GM12878 (cell line): ENCODE data around the gene ZNF511. TPM values are rescaled to one million over a fixed set of nuclear protein-coding genes. Genes with fewer than 3 reads are reported as not detected.

ENCODE experiments used
- ATAC-seq: fragments of 200-7000 bp; cut with Tn5 transposase; 3 replicates; pipeline ENCODE4 v1.9.1; 2020; ENCODE audit warnings: mild to moderate bottlenecking, moderate library complexity
- BruUV-seq: library from RNA; stranded (reverse); fragments of 400-500 nt; replicated peaks from 2 replicates; lab custom pipeline; 2021; lab: Mats Ljungman, UMichigan
- CTCF ChIA-PET: fragments of 300-600 bp; sonication (Branson Sonifier 250); formaldehyde crosslinking; extraction: SDS; loops from one replicate; lab custom pipeline; 2021; ENCODE audit warnings: inconsistent platforms; lab: Yijun Ruan, JAX
- POLR2A ChIA-PET: fragments of 350-600 bp; formaldehyde crosslinking; extraction: SDS; loops from one replicate; lab custom pipeline; 2021; ENCODE audit warnings: inconsistent platforms; lab: Charles Lee
- RAD21 ChIA-PET: fragments of 300-600 bp; sonication (Branson Sonifier 250); formaldehyde crosslinking; loops from one replicate; lab custom pipeline; 2023; ENCODE audit warnings: antibody characterized with exemption; ENCODE audit not compliant: unreplicated experiment; lab: Charles Lee
- SMC1A ChIA-PET: fragments of 300-600 bp; sonication (Branson Sonifier 250); formaldehyde crosslinking; loops from one replicate; lab custom pipeline; 2023; ENCODE audit not compliant: unreplicated experiment, uncharacterized antibody; lab: Charles Lee
- DNase-seq: peaks from one replicate; pipeline ENCODE4 v3.0.0-alpha.2; 2011; ENCODE audit warnings: low read depth, low spot score
- FAIRE-seq: peaks from 3 replicates; lab custom pipeline; 2011; peaks lifted over from hg19 to GRCh38; lab: Jason Lieb, UNC
- H2AFZ ChIP-seq: 2 replicates; pipeline ENCODE4 v1.6.0; 2011; ENCODE audit warnings: low read depth, low read length, control low read depth; ENCODE audit not compliant: control insufficient read depth
- H3K27ac ChIP-seq: 2 replicates; pipeline ENCODE4 v1.5.1; 2011; ENCODE audit warnings: control low read depth; ENCODE audit not compliant: control insufficient read depth, insufficient read depth
- H3K27me3 ChIP-seq, 2 experiments: replicated peaks in 1 of 2; 2 replicates each; pipeline versions ENCODE4 v1.6.0 to v1.6.1; 2011; ENCODE audit warnings: low read length in 1 of 2; ENCODE audit not compliant: control insufficient read depth in 2 of 2, insufficient read depth in 2 of 2
- H3K36me3 ChIP-seq, 2 experiments: 2 replicates each; pipeline ENCODE4 v1.5.1; 2011; ENCODE audit warnings: low read length in 1 of 2; ENCODE audit not compliant: control insufficient read depth in 2 of 2, insufficient read depth in 2 of 2
- H3K4me1 ChIP-seq: 2 replicates; pipeline ENCODE4 v1.6.1; 2011; ENCODE audit warnings: mild to moderate bottlenecking, low read length, moderate library complexity, mixed read lengths; ENCODE audit not compliant: control insufficient read depth, insufficient read depth
- H3K4me2 ChIP-seq: 2 replicates; pipeline ENCODE4 v1.6.0; 2011; ENCODE audit warnings: control low read depth; ENCODE audit not compliant: control insufficient read depth, insufficient read depth
- H3K4me3 ChIP-seq: fragments of 200-600 bp; sonication (generic); 2 replicates; pipeline ENCODE4 v1.5.1; 2016
- H3K79me2 ChIP-seq: 2 replicates; pipeline ENCODE4 v1.6.0; 2011; ENCODE audit warnings: low read length; ENCODE audit not compliant: control insufficient read depth, insufficient read depth
- H3K9ac ChIP-seq: 2 replicates; pipeline ENCODE4 v1.8.0; 2011; ENCODE audit warnings: low read length, control low read depth, mixed read lengths; ENCODE audit not compliant: control insufficient read depth, insufficient read depth
- H3K9me3 ChIP-seq: replicated peaks from 3 replicates; pipeline ENCODE4 v1.5.1; 2011; ENCODE audit warnings: mild to moderate bottlenecking, low read length; ENCODE audit not compliant: control insufficient read depth, insufficient read depth
- H4K20me1 ChIP-seq: 2 replicates; pipeline ENCODE4 v1.6.0; 2011; ENCODE audit not compliant: control insufficient read depth, insufficient read depth
- ASH2L ChIP-seq: fragments of 300-600, 200-600 bp; sonication (generic); IDR thresholded peaks from 2 replicates; pipeline ENCODE4 v1.6.1; 2017; ENCODE audit warnings: low read depth, mild to moderate bottlenecking, borderline replicate concordance
- BRCA1 ChIP-seq: IDR thresholded peaks from 2 replicates; pipeline ENCODE4 v1.6.1; 2011; ENCODE audit warnings: low read depth, low read length, improper control_type of control experiment
- CHD2 ChIP-seq: IDR thresholded peaks from 2 replicates; pipeline ENCODE4 v1.6.1; 2011; ENCODE audit warnings: low read depth, low read length, improper control_type of control experiment, borderline replicate concordance
- IRF3 ChIP-seq: fragments of 450-650 bp; IDR thresholded peaks from 2 replicates; pipeline ENCODE4 v1.6.1; 2014; ENCODE audit warnings: mild to moderate bottlenecking
- IRF4 ChIP-seq: IDR thresholded peaks from 2 replicates; pipeline ENCODE4 v1.6.1; 2011; ENCODE audit warnings: low read depth, low read length
- MEF2B ChIP-seq: fragments of 450-650 bp; IDR thresholded peaks from 2 replicates; pipeline ENCODE4 v1.6.1; 2018; ENCODE audit warnings: mild to moderate bottlenecking, moderate library complexity; ENCODE audit not compliant: partially characterized antibody, poor library complexity, severe bottlenecking
- PKNOX1 ChIP-seq: fragments of 450-650 bp; IDR thresholded peaks from 2 replicates; pipeline ENCODE4 v1.6.1; 2016; ENCODE audit warnings: mild to moderate bottlenecking
- POLR2AphosphoS2 ChIP-seq: IDR thresholded peaks from 2 replicates; pipeline ENCODE4 v1.6.1; 2011; ENCODE audit warnings: low read depth, mild to moderate bottlenecking, low read length, improper control_type of control experiment, moderate library complexity
- RAD21 ChIP-seq: IDR thresholded peaks from 2 replicates; pipeline ENCODE4 v1.6.1; 2011; ENCODE audit warnings: mild to moderate bottlenecking, low read depth, low read length, moderate library complexity; ENCODE audit not compliant: insufficient read depth
- RELA ChIP-seq: fragments of 450-650 bp; IDR thresholded peaks from 2 replicates; pipeline ENCODE4 v1.8.0; 2014; ENCODE audit warnings: borderline replicate concordance; ENCODE audit not compliant: partially characterized antibody
- RUNX3 ChIP-seq: IDR thresholded peaks from 2 replicates; pipeline ENCODE4 v1.6.1; 2012; ENCODE audit warnings: low read length, inconsistent platforms
- ZNF622 ChIP-seq: fragments of 450-650 bp; IDR thresholded peaks from 2 replicates; pipeline ENCODE4 v1.6.1; 2017; ENCODE audit warnings: mild to moderate bottlenecking, inconsistent platforms
- ZSCAN29 ChIP-seq: fragments of 450-650 bp; IDR thresholded peaks from 2 replicates; pipeline ENCODE4 v1.6.1; 2017; ENCODE audit warnings: mild to moderate bottlenecking, moderate library complexity
- WGBS: methylation state at CpG from one replicate; pipeline ENCODE4 v1.1.6; 2016; ENCODE audit warnings: low lambda C conversion rate; ENCODE audit not compliant: insufficient replicate concordance, insufficient coverage; ENCODE audit errors: missing lambda C conversion rate; 5-methylcytosine and 5-hydroxymethylcytosine counted together
- in situ Hi-C: fragments of 300-500 bp; cut with MboI; formaldehyde crosslinking; loops from 9 replicates; pipeline ENCODE4 v1.14.3; 2018; ENCODE audit warnings: mixed read lengths
- intact Hi-C: fragments of 100-400 bp; cut with micrococcal nuclease; formaldehyde crosslinking; loops from one replicate; pipeline ENCODE4 v1.14.2; 2022; ENCODE audit not compliant: unreplicated experiment
- polyA plus RNA-seq, 11 experiments: library from polyadenylated mRNA; depleted of rRNA in 4 of 11; unstranded in 6 of 11; stranded (reverse) in 5 of 11; fragments of >200 nt; fragmentation: Nextera tagmentation in 4 of 11; fragmentation: Illumina TruSeq in 1 of 11; extraction: Ambion mirVana in 4 of 11; extraction: Trizol in 1 of 11; gene quantifications; 1 replicate in 1 of 11; 2 replicates in 10 of 11; pipeline versions ENCODE4 v1.2.1 to v1.2.3, GENCODE V29; 2011 to 2016; ENCODE audit warnings: inconsistent platforms in 2 of 11, missing spikeins in 2 of 11, low read depth in 1 of 11
- total RNA-seq, 4 experiments: library from RNA; depleted of rRNA in 3 of 4; stranded (reverse); fragments of >200 nt in 3 of 4; fragmentation: Illumina TruSeq in 1 of 4; extraction: Trizol in 1 of 4; gene quantifications; 2 replicates each; pipeline versions ENCODE4 v1.2.1 to v1.2.3, GENCODE V29; 2013 to 2021
- TF ChIP-seq, protein P1 (sequence below): fragments of 450-650 bp; formaldehyde crosslinking; IDR thresholded peaks from 2 replicates; pipeline ENCODE4 v1.4.0; 2022; ENCODE audit warnings: mild to moderate bottlenecking, moderate library complexity
- TF ChIP-seq, protein P2 (sequence below): fragments of 450-650 bp; IDR thresholded peaks from 2 replicates; pipeline ENCODE4 v1.6.1; 2016; ENCODE audit warnings: mild to moderate bottlenecking

The ZNF511 gene
- total and polyA plus RNA-seq, 10 of the 15 experiments (the other 5 are each of a cell fraction or from before 2014, with no cell fraction given), result 0.58 to 110 (median 32.0) TPM

DNA sequence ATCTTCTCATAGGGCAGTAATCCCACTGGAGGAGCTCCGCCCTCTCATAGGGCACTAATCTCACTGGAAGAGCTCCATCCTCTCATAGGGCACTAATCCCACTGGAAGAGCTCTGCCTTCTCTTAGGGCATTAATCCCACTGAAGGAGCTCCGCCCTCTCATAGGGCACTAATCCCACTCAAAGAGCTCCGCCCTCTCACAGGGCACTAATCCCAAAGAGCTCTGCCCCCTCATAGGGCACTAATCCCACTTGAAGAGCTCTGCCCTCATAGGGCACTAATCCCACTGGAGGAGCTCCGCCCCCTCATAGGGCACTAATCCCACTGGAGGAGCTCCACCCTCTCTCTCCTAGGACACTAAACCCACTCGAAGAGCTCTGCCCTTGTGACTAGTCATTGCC lies 52.5 kb downstream of the ZNF511 start:
- TF ChIP-seq MEF2B (no peak), POLR2AphosphoS2 (no peak), ZSCAN29 (no peak), PKNOX1 (no peak), IRF3 (no peak), IRF4 (no peak), RUNX3 (no peak), BRCA1 (no peak), RAD21 (no peak), RELA (no peak), ZNF622 (no peak), ASH2L (no peak), CHD2 (no peak)
- TF ChIP-seq, protein P1, sequence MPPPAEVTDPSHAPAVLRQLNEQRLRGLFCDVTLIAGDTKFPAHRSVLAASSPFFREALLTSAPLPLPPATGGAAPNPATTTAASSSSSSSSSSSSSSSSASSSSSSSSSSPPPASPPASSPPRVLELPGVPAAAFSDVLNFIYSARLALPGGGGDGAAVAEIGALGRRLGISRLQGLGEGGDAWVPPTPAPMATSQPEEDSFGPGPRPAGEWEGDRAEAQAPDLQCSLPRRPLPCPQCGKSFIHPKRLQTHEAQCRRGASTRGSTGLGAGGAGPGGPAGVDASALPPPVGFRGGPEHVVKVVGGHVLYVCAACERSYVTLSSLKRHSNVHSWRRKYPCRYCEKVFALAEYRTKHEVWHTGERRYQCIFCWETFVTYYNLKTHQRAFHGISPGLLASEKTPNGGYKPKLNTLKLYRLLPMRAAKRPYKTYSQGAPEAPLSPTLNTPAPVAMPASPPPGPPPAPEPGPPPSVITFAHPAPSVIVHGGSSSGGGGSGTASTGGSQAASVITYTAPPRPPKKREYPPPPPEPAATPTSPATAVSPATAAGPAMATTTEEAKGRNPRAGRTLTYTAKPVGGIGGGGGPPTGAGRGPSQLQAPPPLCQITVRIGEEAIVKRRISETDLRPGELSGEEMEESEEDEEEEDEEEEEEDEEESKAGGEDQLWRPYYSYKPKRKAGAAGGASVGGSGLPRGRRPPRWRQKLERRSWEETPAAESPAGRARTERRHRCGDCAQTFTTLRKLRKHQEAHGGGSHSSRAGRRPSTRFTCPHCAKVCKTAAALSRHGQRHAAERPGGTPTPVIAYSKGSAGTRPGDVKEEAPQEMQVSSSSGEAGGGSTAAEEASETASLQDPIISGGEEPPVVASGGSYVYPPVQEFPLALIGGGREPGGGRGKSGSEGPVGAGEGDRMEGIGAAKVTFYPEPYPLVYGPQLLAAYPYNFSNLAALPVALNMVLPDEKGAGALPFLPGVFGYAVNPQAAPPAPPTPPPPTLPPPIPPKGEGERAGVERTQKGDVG (CRISPR knock-in tag), result no peak
- TF ChIP-seq, protein P2, sequence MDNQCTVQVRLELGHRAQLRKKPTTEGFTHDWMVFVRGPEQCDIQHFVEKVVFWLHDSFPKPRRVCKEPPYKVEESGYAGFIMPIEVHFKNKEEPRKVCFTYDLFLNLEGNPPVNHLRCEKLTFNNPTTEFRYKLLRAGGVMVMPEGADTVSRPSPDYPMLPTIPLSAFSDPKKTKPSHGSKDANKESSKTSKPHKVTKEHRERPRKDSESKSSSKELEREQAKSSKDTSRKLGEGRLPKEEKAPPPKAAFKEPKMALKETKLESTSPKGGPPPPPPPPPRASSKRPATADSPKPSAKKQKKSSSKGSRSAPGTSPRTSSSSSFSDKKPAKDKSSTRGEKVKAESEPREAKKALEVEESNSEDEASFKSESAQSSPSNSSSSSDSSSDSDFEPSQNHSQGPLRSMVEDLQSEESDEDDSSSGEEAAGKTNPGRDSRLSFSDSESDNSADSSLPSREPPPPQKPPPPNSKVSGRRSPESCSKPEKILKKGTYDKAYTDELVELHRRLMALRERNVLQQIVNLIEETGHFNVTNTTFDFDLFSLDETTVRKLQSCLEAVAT, result no peak
- peak overlapping the region; percentile 15; the same call in 1 of the 2 replicates for H3K4me3 ChIP-seq

More for the DNA sequence above, 52.5 kb downstream of the ZNF511 start:
- FAIRE-seq, result no peak
- 49% methylated on average over 5 of the region's 5 CpGs for WGBS
- peak overlapping the region; percentile 69 for H3K4me2 ChIP-seq
- H3K4me1 ChIP-seq, result peaks cover 18% of the 10 kb centered on the region
- peak overlapping the region; percentile 52; the same call in 1 of the 2 replicates for H2AFZ ChIP-seq
- ChIA-PET RAD21 (interaction anchor here (1.3 to 1.6 kb wide), 2 partner anchors 17 to 28 kb away, joined by 6 to 7 read pairs; no protein-coding TSS in a partner anchor), CTCF (interaction anchor here (1.0 to 2.4 kb wide), 3 partner anchors 9 to 46 kb away, joined by 3 to 14 read pairs (median 3); no protein-coding TSS in a partner anchor), POLR2A (interaction anchor here (0.5 to 1.5 kb wide), 5 partner anchors 8 to 43 kb away, joined by 3 to 5 read pairs (median 4); partner anchors contain the start of gene PAOX), SMC1A (interaction anchor here (1.0 to 2.3 kb wide), 4 partner anchors 12 to 45 kb away, joined by 4 to 16 read pairs (median 5); partner anchors contain the start of genes ECHS1 and PAOX)
- no peak for ATAC-seq
- intact Hi-C loops, result no loop called here
- H3K27ac ChIP-seq, result peak overlapping the region; percentile 57
- H3K36me3 ChIP-seq, result peaks cover 3 to 5% of the 10 kb centered on the region in 2 experiments
- BruUV-seq, result no TSS peak
- H4K20me1 ChIP-seq, result no peaks in the 10 kb centered on the region
- H3K9me3 ChIP-seq, result no peaks in the 10 kb centered on the region
- in situ Hi-C loops, result no loop called here
- H3K79me2 ChIP-seq, result no peaks in the 10 kb centered on the region; the same call in 1 of the 2 replicates
- no peaks in the 10 kb centered on the region for H3K27me3 ChIP-seq
- DNase-seq, result no peak
- no peak overlapping the region for H3K9ac ChIP-seq
